HL-60 (cell line): ENCODE measurements around the gene ITPRIPL2.

Experiments used
- CTCF ChIP-seq: IDR thresholded peaks from one replicate; pipeline ENCODE4 v1.5.1; 2011; ENCODE audit warnings: low read length, control low read depth, inconsistent platforms; ENCODE audit not compliant: insufficient read depth
- POLR2AphosphoS5 ChIP-seq: IDR thresholded peaks from 2 replicates; pipeline ENCODE4 v1.6.1; 2012; ENCODE audit warnings: low read depth
- REST ChIP-seq: IDR thresholded peaks from 2 replicates; pipeline ENCODE4 v1.6.1; 2012; ENCODE audit warnings: low read depth; ENCODE audit not compliant: insufficient replicate concordance

GRCh38 chr16:19142939-19143598, 29.3 kb downstream of the ITPRIPL2 start:
- TF ChIP-seq REST (no peak), CTCF (no peak), POLR2AphosphoS5 (no peak)
